NB4 (cell line): Measurements from ENCODE around the gene SUN5.

Source experiments
- MAX ChIP-seq: IDR thresholded peaks from 2 replicates; pipeline ENCODE4 v1.6.1; 2011; ENCODE audit warnings: low read depth, low read length
- POLR2A ChIP-seq: IDR thresholded peaks from 2 replicates; pipeline ENCODE4 v1.6.1; 2011; ENCODE audit warnings: mild to moderate bottlenecking; ENCODE audit not compliant: insufficient read length; ENCODE audit errors: extremely low read depth
- TF ChIP-seq, protein P1 (sequence below): IDR thresholded peaks from one replicate; pipeline ENCODE4 v1.5.1; 2012; ENCODE audit warnings: low read depth, low read length

GRCh38 chr20:32986331-32986966 lies 17.8 kb downstream of the SUN5 start:
- TF ChIP-seq, protein P1, sequence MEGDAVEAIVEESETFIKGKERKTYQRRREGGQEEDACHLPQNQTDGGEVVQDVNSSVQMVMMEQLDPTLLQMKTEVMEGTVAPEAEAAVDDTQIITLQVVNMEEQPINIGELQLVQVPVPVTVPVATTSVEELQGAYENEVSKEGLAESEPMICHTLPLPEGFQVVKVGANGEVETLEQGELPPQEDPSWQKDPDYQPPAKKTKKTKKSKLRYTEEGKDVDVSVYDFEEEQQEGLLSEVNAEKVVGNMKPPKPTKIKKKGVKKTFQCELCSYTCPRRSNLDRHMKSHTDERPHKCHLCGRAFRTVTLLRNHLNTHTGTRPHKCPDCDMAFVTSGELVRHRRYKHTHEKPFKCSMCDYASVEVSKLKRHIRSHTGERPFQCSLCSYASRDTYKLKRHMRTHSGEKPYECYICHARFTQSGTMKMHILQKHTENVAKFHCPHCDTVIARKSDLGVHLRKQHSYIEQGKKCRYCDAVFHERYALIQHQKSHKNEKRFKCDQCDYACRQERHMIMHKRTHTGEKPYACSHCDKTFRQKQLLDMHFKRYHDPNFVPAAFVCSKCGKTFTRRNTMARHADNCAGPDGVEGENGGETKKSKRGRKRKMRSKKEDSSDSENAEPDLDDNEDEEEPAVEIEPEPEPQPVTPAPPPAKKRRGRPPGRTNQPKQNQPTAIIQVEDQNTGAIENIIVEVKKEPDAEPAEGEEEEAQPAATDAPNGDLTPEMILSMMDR = no peak
- no peak for TF ChIP-seq POLR2A
- TF ChIP-seq MAX = no peak
